ENCODE measurements around the gene OR10A4.
"Not testable (repeated sequence)": the region's sequence is repeated elsewhere in the genome, so short reads cannot be mapped to it uniquely, and the experiment has no call there.

OR10A4 gene

DNA sequence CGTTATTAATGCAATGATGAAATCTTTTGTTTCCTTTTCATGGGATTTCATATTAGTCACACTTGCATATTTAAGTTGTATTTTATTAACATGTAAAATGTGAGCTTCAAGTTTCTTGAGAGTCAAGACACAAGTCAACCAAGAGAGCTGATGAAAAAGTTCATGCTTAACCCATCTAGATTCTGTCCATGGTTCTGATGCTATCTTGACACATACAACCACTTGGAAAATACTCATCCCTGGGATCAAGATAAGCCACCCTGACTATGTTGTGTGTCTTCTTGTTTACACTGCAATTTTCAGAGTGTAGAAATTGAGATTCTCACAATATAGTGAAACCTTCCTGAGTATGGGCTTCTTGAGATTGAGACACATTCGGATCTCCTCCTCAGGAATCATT lies 664 bp upstream of the OR10A4 start:
- TF ChIP-seq, protein P1, sequence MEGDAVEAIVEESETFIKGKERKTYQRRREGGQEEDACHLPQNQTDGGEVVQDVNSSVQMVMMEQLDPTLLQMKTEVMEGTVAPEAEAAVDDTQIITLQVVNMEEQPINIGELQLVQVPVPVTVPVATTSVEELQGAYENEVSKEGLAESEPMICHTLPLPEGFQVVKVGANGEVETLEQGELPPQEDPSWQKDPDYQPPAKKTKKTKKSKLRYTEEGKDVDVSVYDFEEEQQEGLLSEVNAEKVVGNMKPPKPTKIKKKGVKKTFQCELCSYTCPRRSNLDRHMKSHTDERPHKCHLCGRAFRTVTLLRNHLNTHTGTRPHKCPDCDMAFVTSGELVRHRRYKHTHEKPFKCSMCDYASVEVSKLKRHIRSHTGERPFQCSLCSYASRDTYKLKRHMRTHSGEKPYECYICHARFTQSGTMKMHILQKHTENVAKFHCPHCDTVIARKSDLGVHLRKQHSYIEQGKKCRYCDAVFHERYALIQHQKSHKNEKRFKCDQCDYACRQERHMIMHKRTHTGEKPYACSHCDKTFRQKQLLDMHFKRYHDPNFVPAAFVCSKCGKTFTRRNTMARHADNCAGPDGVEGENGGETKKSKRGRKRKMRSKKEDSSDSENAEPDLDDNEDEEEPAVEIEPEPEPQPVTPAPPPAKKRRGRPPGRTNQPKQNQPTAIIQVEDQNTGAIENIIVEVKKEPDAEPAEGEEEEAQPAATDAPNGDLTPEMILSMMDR (IDR thresholded peaks at IDR 0.05; ENCODE audit: low read depth, low read length) = no peak
- H3K4me3 ChIP-seq (ENCODE audit: low read depth, low read length) = no peak overlapping the region

DNA sequence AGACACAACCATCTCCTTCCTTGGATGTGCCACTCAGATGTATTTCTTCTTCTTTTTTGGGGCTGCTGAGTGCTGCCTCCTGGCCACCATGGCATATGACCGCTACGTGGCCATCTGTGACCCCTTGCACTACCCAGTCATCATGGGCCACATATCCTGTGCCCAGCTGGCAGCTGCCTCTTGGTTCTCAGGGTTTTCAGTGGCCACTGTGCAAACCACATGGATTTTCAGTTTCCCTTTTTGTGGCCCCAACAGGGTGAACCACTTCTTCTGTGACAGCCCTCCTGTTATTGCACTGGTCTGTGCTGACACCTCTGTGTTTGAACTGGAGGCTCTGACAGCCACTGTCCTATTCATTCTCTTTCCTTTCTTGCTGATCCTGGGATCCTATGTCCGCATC lies 489 bp downstream of the OR10A4 start:
- no peak overlapping the region for H3K4me3 ChIP-seq (ENCODE audit: low read depth, low read length)

DNA sequence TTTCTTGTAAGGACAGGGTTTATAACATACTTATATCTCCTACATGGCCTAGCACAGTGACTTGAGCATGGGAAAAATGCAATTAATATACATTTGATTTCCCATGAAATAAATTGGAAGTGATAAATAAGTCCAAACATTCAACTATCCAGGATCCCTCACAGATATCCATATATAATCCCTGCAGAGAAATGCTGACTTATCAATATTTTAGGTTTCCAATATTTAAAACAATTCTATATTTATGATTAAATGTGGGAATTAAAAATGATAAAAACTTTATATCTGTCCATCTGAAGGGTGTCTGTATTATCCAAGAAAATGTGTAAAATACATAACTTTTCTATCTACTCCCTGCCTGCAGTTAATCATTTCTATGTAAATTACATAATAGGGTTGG lies 6.3 kb downstream of the OR10A4 start:
- TF ChIP-seq, protein P1 (IDR thresholded peaks at IDR 0.05; ENCODE audit: low read depth, low read length) = no peak
- no peak overlapping the region for H3K4me3 ChIP-seq (ENCODE audit: low read depth, low read length)

More for the DNA sequence above, 489 bp downstream of the OR10A4 start:
- TF ChIP-seq, protein P1 (IDR thresholded peaks at IDR 0.05; ENCODE audit: low read depth, low read length) = no peak

DNA sequence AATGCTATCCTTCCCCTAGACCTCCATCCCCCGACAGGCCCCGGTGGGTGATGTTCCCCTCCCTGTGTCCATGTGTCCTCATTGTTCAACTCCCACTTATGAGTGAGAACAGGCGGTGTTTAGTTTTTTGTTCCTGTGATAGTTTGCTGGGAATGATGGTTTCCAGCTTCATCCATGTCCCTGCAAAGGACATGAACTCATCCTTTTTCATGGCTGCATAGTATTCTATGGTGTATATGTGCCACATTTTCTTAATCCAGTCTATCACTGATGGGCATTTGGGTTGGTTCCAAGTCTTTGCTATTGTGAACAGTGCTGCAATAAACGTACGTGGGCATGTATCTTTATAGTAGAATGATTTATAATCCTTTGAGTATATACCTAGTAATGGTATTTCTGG lies 11.3 kb downstream of the OR10A4 start:
- H3K4me3 ChIP-seq (ENCODE audit: low read depth, low read length) = not testable (repeated sequence)

DNA sequence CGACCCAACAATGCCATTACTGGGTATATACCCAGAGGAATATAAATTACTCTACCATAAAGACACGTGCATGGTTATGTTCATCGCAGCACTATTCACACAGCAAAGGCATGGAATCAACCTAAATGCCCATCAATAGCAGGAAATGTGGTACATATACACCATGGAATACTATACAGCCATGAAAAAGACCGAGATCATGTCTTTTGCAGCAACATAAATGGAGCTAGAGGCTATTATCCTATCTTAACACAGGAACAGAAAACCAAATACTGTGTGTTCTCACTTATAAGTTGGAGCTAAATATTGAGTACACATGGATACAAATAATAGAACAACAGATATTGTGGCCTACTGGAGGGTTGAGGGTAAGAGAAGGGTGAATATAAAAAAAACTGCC lies 12.4 kb downstream of the OR10A4 start:
- no peak overlapping the region for H3K4me3 ChIP-seq (ENCODE audit: low read depth, low read length)
- TF ChIP-seq, protein P1 (IDR thresholded peaks at IDR 0.05; ENCODE audit: low read depth, low read length) = no peak

DNA sequence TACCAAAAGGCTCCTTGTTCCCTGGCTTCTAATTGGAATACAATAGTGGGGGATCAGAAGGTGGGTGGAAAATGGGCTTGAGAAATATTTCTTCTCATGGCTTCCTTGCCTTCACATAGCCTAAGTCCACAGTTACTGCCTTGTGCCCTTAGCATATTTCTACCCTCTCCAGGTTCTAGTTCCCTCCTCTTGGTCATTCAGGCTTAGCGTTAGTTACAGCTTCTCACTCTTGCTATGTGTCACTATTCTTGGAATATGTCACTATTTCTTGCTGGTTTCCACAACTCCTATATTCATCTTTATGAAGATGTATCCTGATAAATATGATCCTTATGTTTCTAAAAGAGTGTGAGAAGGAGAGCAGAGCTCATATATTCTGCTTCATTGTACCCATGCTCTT lies 13.4 kb downstream of the OR10A4 start:
- TF ChIP-seq, protein P1 (IDR thresholded peaks at IDR 0.05; ENCODE audit: low read depth, low read length) = no peak
- H3K4me3 ChIP-seq (ENCODE audit: low read depth, low read length) = no peak overlapping the region

DNA sequence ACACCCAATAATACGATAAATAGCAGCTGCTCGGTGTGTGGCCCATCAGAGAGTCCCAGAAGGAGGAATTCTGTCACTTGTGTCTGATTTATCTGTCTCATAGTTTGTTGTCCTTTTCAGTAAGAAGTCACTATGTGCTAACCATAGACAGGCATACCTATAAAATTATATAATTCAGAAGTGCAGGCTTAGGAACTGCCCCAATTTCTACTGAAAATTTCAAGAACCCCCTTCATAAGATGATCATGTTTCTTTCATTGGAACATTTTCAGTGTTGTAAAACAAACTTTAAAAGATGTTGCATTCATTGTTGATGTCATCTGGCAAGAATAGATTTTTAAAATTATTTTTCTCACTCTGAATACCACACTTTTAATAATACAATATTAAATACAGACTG lies 16.0 kb downstream of the OR10A4 start, which contains the start of gene OR2D2:
TSS of gene OR2D2 (minus strand) at position 101 of the 400 bp plus-strand sequence. CDS start at position 101, 0 bp downstream.
- H3K4me3 ChIP-seq (ENCODE audit: low read depth, low read length) = no peak within 1 kb of the TSS
- TF ChIP-seq, protein P1 (IDR thresholded peaks at IDR 0.05; ENCODE audit: low read depth, low read length) = no peak

DNA sequence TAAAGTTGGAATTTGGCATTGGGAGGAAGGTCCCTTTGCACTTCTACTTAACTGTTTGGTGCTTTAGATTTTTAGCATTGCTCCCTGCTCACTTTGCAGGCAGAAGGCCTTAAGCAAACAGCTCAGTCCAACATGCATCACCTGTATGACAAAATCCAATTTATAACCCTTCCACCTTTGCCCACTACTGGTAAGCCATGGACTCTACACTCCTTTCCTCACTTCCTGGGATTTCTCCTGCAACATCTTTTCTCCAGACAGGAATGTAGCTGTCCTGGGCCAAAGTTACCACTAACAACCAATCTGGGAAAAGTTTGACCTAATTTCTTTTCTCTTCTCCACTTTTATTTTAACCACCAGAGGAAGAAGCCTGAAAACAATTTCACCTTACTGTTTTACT lies 17.7 kb downstream of the OR10A4 start:
- H3K4me3 ChIP-seq (ENCODE audit: low read depth, low read length) = no peak overlapping the region
- TF ChIP-seq, protein P1 (IDR thresholded peaks at IDR 0.05; ENCODE audit: low read depth, low read length) = no peak

Data from WI38 (cell line).